H9 (cell line): ENCODE measurements around the gene UBXN11. TPM values are rescaled to one million over a fixed set of nuclear protein-coding genes. Genes with fewer than 3 reads are reported as not detected.

Experiments used
- DNase-seq: peaks from one replicate; pipeline ENCODE4 v3.0.0-alpha.2; 2017
- H2AFZ ChIP-seq: one replicate; pipeline ENCODE4 v1.6.1; 2013; ENCODE audit warnings: mild to moderate bottlenecking, low read length, control low read depth, moderate library complexity
- H2AK5ac ChIP-seq: 2 replicates; pipeline ENCODE4 v1.6.1; 2013; ENCODE audit warnings: low read length, control low read depth, mixed read lengths; ENCODE audit not compliant: insufficient read length
- H2BK120ac ChIP-seq: one replicate; pipeline ENCODE4 v1.6.1; 2013; ENCODE audit warnings: low read depth, mild to moderate bottlenecking, low read length, control low read depth, inconsistent platforms; ENCODE audit not compliant: poor library complexity, severe bottlenecking
- H2BK12ac ChIP-seq: 2 replicates; pipeline ENCODE4 v1.6.1; 2013; ENCODE audit warnings: low read length, control low read depth, mixed read lengths, low read depth; ENCODE audit not compliant: insufficient read length
- H2BK15ac ChIP-seq: 2 replicates; pipeline ENCODE4 v1.6.1; 2013; ENCODE audit warnings: low read depth, low read length, control low read depth
- H2BK20ac ChIP-seq: one replicate; pipeline ENCODE4 v1.6.1; 2013; ENCODE audit warnings: low read depth, mild to moderate bottlenecking, low read length, control low read depth, inconsistent platforms; ENCODE audit not compliant: poor library complexity, severe bottlenecking
- H2BK5ac ChIP-seq: 2 replicates; pipeline ENCODE4 v1.6.1; 2013; ENCODE audit warnings: low read length, control low read depth, mixed read lengths; ENCODE audit not compliant: insufficient read length
- H3K14ac ChIP-seq: 2 replicates; pipeline ENCODE4 v1.6.1; 2013; ENCODE audit warnings: low read length, control low read depth; ENCODE audit not compliant: insufficient read depth
- H3K18ac ChIP-seq: 2 replicates; pipeline ENCODE4 v1.6.1; 2013; ENCODE audit warnings: low read depth, mild to moderate bottlenecking, mixed read lengths, low read length, control low read depth; ENCODE audit not compliant: insufficient read length
- H3K23ac ChIP-seq: 2 replicates; pipeline ENCODE4 v1.6.1; 2013; ENCODE audit warnings: low read length, control low read depth, mixed read lengths, low read depth; ENCODE audit not compliant: insufficient read length
- H3K23me2 ChIP-seq: 2 replicates; pipeline ENCODE4 v1.6.1; 2013; ENCODE audit warnings: low read depth, mild to moderate bottlenecking, mixed read lengths, low read length, control low read depth; ENCODE audit not compliant: insufficient read length, poor library complexity, severe bottlenecking
- H3K27ac ChIP-seq: 2 replicates; pipeline ENCODE4 v1.5.1; 2013; ENCODE audit warnings: low read length, control low read depth, mixed read lengths, low read depth; ENCODE audit not compliant: insufficient read length
- H3K27me3 ChIP-seq: 2 replicates; pipeline ENCODE4 v1.6.1; 2013; ENCODE audit warnings: low read length, control low read depth, inconsistent platforms; ENCODE audit not compliant: insufficient read depth
- H3K4ac ChIP-seq: 2 replicates; pipeline ENCODE4 v1.6.1; 2013; ENCODE audit warnings: low read depth, mild to moderate bottlenecking, control low read depth, inconsistent platforms, low read length, moderate library complexity
- H3K4me1 ChIP-seq: 2 replicates; pipeline ENCODE4 v1.6.1; 2013; ENCODE audit warnings: low read length, control low read depth, inconsistent platforms; ENCODE audit not compliant: insufficient read depth
- H3K4me2 ChIP-seq: 2 replicates; pipeline ENCODE4 v1.6.1; 2013; ENCODE audit warnings: low read length, control low read depth, mixed read lengths; ENCODE audit not compliant: insufficient read length, insufficient read depth
- H3K56ac ChIP-seq: 2 replicates; pipeline ENCODE4 v1.6.1; 2013; ENCODE audit warnings: low read depth, mild to moderate bottlenecking, mixed read lengths, low read length, control low read depth; ENCODE audit not compliant: insufficient read length
- H3K79me1 ChIP-seq: 2 replicates; pipeline ENCODE4 v1.6.1; 2013; ENCODE audit warnings: low read depth, mild to moderate bottlenecking, moderate library complexity, low read length, control low read depth, inconsistent platforms; ENCODE audit not compliant: insufficient read depth, poor library complexity, severe bottlenecking
- H3K79me2 ChIP-seq: 2 replicates; pipeline ENCODE4 v1.6.1; 2013; ENCODE audit warnings: low read length, control low read depth, inconsistent platforms; ENCODE audit not compliant: insufficient read depth
- H3K9ac ChIP-seq: 2 replicates; pipeline ENCODE4 v1.6.1; 2013; ENCODE audit warnings: low read length, control low read depth, mixed read lengths; ENCODE audit not compliant: insufficient read length; ENCODE audit errors: extremely low read depth
- H3K9me3 ChIP-seq: one replicate; pipeline ENCODE4 v1.6.1; 2013; ENCODE audit warnings: low read depth, low read length, inconsistent platforms; ENCODE audit not compliant: control insufficient read depth
- H3T11ph ChIP-seq: one replicate; pipeline ENCODE4 v1.6.1; 2013; ENCODE audit warnings: mild to moderate bottlenecking, low read length, control low read depth, inconsistent platforms
- H4K20me1 ChIP-seq: one replicate; pipeline ENCODE4 v1.6.1; 2013; ENCODE audit not compliant: control insufficient read depth, insufficient read length, insufficient read depth
- H4K5ac ChIP-seq: 2 replicates; pipeline ENCODE4 v1.6.1; 2013; ENCODE audit warnings: low read depth, mild to moderate bottlenecking, mixed read lengths, low read length, control low read depth; ENCODE audit not compliant: insufficient read length
- H4K8ac ChIP-seq: replicated peaks from 2 replicates; pipeline ENCODE4 v1.6.1; 2013; ENCODE audit warnings: low read length, control low read depth, mixed read lengths, low read depth; ENCODE audit not compliant: insufficient read length
- H4K91ac ChIP-seq: 2 replicates; pipeline ENCODE4 v1.6.1; 2013; ENCODE audit warnings: low read depth, mild to moderate bottlenecking, moderate library complexity, mixed read lengths, low read length, control low read depth; ENCODE audit not compliant: insufficient read length
- H3K27ac Mint-ChIP-seq, 3 experiments: 2 replicates in 2 of 3; 3 replicates in 1 of 3; pipeline ENCODE4 v1.8.0; 2020 to 2021; ENCODE audit warnings: mixed read lengths in 3 of 3, mild to moderate bottlenecking in 1 of 3, moderate library complexity in 1 of 3
- H3K27me3 Mint-ChIP-seq: 2 replicates; pipeline ENCODE4 v1.8.0; 2021; ENCODE audit warnings: low read depth, mild to moderate bottlenecking, moderate library complexity, mixed read lengths
- H3K36me3 Mint-ChIP-seq, 3 experiments: 2 replicates in 2 of 3; 3 replicates in 1 of 3; pipeline ENCODE4 v1.8.0; 2020 to 2021; ENCODE audit warnings: low read depth in 3 of 3, mixed read lengths in 3 of 3; ENCODE audit not compliant: insufficient read depth in 1 of 3
- H3K4me1 Mint-ChIP-seq, 2 experiments: 2 replicates each; pipeline ENCODE4 v1.8.0; 2020; ENCODE audit warnings: mixed read lengths in 2 of 2
- H3K4me3 Mint-ChIP-seq, 2 experiments: 2 replicates in 1 of 2; 3 replicates in 1 of 2; pipeline ENCODE4 v1.8.0; 2020 to 2021; ENCODE audit warnings: mild to moderate bottlenecking in 2 of 2, mixed read lengths in 2 of 2, moderate library complexity in 1 of 2
- H3K9me3 Mint-ChIP-seq, 2 experiments: 2 replicates in 1 of 2; 3 replicates in 1 of 2; pipeline ENCODE4 v1.8.0; 2020; ENCODE audit warnings: mild to moderate bottlenecking in 2 of 2, mixed read lengths in 2 of 2, moderate library complexity in 1 of 2
- WGBS: extraction: QIAGEN DNeasy Blood & Tissue Kit; methylation state at CpG from one replicate; pipeline ENCODE4 v1.1.7; 2013; ENCODE audit warnings: missing lambda C conversion rate, low lambda C conversion rate, mixed read lengths; ENCODE audit not compliant: insufficient read length; ENCODE audit errors: extremely low coverage; 5-methylcytosine and 5-hydroxymethylcytosine counted together
- total RNA-seq: library from RNA; stranded (reverse); gene quantifications from 2 replicates; pipeline ENCODE4 v1.2.1, GENCODE V29; 2021
- TF ChIP-seq, protein P1 (sequence below): fragments of 200-600 bp; sonication (generic); conservative IDR thresholded peaks from 3 replicates; pipeline ENCODE4 v1.8.0; 2021; ENCODE audit warnings: antibody characterized with exemption, mild to moderate bottlenecking

The UBXN11 gene
- total RNA-seq, 1 experiment from 2014 or later, result 13.7 TPM

DNA sequence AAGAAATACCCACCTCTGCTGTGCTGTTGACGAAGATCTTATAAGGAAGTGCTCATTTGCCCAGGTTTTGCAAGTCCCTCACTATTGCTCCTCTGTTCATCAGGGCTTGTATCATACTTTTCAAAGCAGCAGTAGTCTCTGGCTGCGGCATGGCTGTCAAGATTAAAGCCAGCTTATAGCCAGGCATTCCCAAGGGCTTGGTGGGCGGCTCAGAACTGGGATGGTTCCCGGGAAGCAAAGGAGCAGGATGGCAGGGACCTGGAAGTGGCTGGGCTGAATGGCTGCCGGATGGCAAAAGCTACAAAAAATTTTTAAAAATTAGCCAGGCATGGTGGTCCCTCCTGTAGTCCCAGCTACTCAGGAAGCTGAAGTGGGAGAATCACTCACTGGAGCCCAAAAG lies 43.2 kb downstream of the UBXN11 start:
- no peaks in the 10 kb centered on the region for H3K79me2 ChIP-seq
- H3K27ac ChIP-seq, result no peak overlapping the region
- no peaks in the 10 kb centered on the region for H4K20me1 ChIP-seq
- no peak overlapping the region for H3K9ac ChIP-seq
- H2BK12ac ChIP-seq, result no peak overlapping the region
- no peak overlapping the region for H2BK20ac ChIP-seq
- no peak overlapping the region for H3K14ac ChIP-seq
- no peak overlapping the region for H4K8ac ChIP-seq
- H3T11ph ChIP-seq, result no peak overlapping the region
- H2AFZ ChIP-seq, result no peak overlapping the region
- peaks cover 56 to 88% (median 87%) of the 10 kb centered on the region in 3 experiments for H3K36me3 Mint-ChIP-seq
- no peak overlapping the region for H2BK120ac ChIP-seq
- no peaks in the 10 kb centered on the region for H3K23me2 ChIP-seq
- no peak overlapping the region for H3K4me3 Mint-ChIP-seq
- no peaks in the 10 kb centered on the region for H3K27me3 ChIP-seq
- H3K27me3 Mint-ChIP-seq, result no peaks in the 10 kb centered on the region
- no peak overlapping the region for H3K18ac ChIP-seq
- no peak overlapping the region for H3K4me2 ChIP-seq
- TF ChIP-seq, protein P1, sequence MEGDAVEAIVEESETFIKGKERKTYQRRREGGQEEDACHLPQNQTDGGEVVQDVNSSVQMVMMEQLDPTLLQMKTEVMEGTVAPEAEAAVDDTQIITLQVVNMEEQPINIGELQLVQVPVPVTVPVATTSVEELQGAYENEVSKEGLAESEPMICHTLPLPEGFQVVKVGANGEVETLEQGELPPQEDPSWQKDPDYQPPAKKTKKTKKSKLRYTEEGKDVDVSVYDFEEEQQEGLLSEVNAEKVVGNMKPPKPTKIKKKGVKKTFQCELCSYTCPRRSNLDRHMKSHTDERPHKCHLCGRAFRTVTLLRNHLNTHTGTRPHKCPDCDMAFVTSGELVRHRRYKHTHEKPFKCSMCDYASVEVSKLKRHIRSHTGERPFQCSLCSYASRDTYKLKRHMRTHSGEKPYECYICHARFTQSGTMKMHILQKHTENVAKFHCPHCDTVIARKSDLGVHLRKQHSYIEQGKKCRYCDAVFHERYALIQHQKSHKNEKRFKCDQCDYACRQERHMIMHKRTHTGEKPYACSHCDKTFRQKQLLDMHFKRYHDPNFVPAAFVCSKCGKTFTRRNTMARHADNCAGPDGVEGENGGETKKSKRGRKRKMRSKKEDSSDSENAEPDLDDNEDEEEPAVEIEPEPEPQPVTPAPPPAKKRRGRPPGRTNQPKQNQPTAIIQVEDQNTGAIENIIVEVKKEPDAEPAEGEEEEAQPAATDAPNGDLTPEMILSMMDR, result no peak
- H2BK5ac ChIP-seq, result no peak overlapping the region
- no peak overlapping the region for H2BK15ac ChIP-seq
- no peak overlapping the region for H3K23ac ChIP-seq
- H4K91ac ChIP-seq, result no peak overlapping the region
- no peak for DNase-seq
- no peak overlapping the region for H4K5ac ChIP-seq
- H3K79me1 ChIP-seq, result no peaks in the 10 kb centered on the region
- no peaks in the 10 kb centered on the region for H3K4me1 Mint-ChIP-seq
- H3K9me3 ChIP-seq, result peaks cover under 1% of the 10 kb centered on the region
- no peak overlapping the region for H3K4ac ChIP-seq
- H2AK5ac ChIP-seq, result no peak overlapping the region
- no peaks in the 10 kb centered on the region for H3K9me3 Mint-ChIP-seq
- no CpG with 5 or more reads among the region's 5 CpGs for WGBS
- H3K4me1 ChIP-seq, result no peaks in the 10 kb centered on the region
- H3K56ac ChIP-seq, result no peak overlapping the region
- H3K27ac Mint-ChIP-seq, result no peak overlapping the region
